NCI-H146 treated with DMSO at 0.1 percent for 48 hours (cell line): Measurements from ENCODE around the gene CIZ1.
"Not testable (repeated sequence)": the region's sequence is repeated elsewhere in the genome, so short reads cannot be mapped to it uniquely, and the experiment has no call there.

Experiments used
- DNase-seq: peaks from one replicate; lab custom pipeline; 2025; ENCODE audit not compliant: unreplicated experiment; lab: John Stamatoyannopoulos, UW

The CIZ1 gene

DNA sequence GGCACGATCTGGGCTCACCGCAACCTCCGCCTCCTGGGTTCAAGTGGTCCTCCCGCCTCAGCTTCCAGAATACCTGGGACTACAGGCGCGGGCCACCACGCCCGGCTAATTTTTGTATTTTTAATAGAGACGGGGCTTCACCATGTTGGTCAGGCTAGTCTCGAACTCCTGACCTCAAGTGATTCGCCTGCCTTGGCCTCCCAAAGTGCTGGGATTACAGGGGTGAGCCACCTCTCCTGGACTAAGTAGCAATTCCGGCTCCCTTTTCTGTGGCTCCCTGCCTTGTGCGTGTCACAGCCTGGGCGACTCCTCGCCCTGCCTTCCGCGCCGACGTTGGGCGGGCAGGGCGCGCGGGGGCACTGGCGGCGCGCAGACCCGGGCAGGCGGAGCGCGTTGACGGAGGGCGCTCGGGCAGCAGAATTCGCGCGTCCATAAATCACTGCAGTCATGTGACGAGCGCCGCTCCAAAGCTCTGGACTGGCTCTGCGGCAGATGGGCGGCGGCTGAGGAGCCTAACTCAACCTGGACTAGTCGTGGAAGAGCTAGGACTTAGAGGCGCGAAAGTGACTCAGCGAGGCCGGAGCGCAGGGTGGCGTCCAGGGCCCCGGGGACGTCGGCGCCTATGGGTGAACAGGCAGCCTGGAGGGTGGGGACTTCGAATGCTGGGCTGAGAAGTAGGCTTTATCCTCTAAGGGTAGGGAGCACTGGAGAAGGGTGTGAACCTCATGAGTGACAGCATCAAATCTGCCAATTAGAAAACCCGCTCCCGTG, 1.4 kb upstream of the CIZ1 start:
- DNase-seq, result peak; percentile 61

- no peak for DNase-seq
Measured at GRCh38 chr9:128190516-128191405, 611 bp downstream of the CIZ1 start.

DNA sequence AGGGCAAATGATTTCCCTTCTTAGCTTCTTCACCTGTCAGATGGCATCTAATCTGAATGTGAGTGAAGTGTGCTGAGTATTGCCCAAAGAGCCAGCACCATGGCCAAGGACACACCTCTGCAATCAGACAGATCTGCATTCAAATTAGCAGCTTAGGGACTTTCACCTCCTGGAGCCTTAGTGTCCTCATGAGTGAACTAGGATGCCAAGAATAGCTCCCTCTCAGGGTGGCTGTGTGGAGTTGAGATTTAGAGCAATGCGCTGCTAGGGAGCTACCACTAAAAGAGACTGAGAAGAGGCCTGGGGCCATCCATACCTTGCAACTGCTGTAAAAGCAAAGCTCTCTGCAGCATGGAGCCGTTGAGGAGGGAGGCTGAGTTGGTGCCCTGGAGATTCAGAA, 1.4 kb downstream of the CIZ1 start:
- no peak for DNase-seq

GRCh38 chr9:128188209-128188608, 3.2 kb downstream of the CIZ1 start:
- no peak for DNase-seq

GRCh38 chr9:128187361-128187760, 4.0 kb downstream of the CIZ1 start:
- no peak for DNase-seq

GRCh38 chr9:128185979-128186965, 5.1 kb downstream of the CIZ1 start:
- no peak for DNase-seq

- no peak for DNase-seq
Measured at GRCh38 chr9:128182893-128183588, 8.3 kb downstream of the CIZ1 start.

- DNase-seq, result not testable (repeated sequence)
Measured at GRCh38 chr9:128181480-128181879, 9.9 kb downstream of the CIZ1 start.

- no peak for DNase-seq
Measured at GRCh38 chr9:128180447-128180846, 10.9 kb downstream of the CIZ1 start.

DNA sequence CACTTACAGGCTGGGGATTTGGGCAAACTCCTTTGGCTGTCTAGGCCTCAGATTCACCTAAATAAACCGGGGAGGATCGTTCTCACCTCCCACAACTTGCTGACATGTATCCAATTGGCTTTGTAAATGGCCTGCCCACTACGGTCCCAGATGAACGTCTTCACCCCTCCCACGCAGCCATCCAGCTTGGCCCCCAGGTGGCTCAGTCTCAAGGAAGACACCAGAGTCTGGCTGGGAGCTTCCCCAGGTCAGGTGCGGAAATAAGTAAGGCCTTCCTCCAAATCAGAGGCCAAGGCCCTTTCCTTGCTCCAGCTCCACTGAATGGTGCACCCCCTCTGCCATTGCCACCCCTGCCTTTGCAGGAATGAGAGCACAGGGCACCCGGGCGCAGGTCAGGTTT, 11.4 kb downstream of the CIZ1 start:
- DNase-seq, result no peak

DNA sequence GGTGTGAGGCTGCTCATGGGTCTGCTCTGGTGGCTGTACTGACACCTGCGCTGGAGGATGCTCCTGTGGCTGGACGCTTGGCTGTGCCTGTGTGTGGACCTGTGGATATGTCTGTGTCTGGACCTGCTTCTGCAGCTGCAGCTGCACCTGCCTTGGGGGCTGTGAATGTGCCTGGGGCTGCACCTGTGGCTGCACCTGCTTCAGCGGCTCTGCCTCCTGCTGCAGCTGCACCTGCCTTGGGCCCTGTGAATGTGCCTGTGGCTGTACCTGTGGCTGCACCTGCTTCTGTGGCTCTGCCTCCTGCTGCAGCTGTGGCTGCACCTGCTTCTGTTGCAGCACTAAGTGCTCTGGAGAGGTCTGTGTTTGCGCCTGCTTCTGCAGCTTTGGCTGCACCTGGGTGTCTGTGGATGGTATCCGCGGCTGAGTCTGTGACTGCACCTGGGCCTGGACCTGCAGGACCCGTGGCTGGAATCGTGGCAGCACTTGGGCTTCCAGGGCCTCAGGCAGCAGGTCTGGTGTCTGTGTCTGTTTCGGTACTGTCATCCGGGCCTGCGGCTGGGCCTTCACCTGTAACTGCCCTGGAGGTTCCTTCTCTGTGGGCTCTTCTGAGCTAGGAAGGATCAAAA, 12.5 kb downstream of the CIZ1 start:
- no peak for DNase-seq

DNA sequence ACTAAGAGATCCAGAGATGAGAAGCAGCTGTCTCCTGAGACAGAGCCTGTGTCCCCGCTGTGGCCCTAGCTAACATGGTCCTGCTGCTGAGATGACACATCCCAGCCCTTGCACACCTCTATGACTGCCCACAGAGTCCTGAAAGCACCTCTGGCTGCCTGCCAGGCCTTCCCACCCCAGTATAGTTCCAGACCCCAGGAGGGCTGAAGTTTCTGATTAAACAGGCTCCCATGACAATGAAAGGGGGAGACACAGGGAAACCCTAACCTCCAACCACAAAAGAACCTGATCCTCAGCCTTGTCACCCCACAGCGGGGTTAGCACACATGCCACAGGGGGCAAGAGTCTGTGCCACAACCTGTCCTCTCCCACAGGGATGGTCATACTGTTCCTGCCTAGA, 15.6 kb downstream of the CIZ1 start:
- DNase-seq, result peak; percentile 35

DNA sequence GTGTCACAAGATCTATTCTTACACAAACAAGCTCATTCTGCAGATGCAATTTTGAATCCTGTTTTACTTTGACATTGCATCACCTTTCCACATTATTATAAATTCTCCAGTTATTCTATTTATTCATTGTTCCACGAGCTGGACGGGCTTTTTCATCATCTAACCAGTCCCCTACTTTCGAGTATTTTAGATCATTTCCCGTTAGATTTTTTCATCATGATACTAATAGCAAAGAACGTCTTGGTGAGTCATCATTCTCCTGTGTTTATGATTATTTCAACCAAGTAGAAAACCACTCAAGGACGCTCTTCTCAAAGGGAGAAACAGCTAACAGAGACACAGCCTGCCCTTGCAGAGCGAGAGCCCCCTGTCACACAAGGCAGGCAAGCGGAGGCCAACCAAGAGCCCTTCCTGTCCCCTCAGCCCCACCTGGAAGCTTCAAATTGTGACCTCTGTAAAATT, 16.2 kb downstream of the CIZ1 start:
- no peak for DNase-seq

GRCh38 chr9:128174062-128174461, 17.3 kb downstream of the CIZ1 start:
- no peak for DNase-seq

DNA sequence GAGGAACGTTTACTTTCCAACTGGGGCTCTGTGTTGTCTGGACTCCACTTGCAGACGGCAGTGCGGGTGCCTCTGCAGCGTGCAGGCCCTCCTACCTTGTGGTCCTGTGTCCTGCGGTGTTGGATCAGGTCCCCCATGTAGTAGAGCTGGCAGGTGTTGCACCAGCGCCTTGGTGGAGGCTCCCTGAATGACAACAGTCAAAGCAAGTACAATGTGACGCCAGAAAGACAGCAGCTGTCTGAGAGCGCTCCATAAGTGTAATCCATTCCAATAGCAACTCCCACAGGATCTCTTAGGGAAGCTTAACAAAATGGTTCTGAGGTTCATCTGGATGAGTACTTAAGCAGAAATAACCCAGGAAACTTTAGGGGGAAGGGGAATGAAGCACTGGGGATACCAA, 21.4 kb downstream of the CIZ1 start:
- no peak for DNase-seq

GRCh38 chr9:128169492-128169891, 21.9 kb downstream of the CIZ1 start:
- DNase-seq, result no peak

DNA sequence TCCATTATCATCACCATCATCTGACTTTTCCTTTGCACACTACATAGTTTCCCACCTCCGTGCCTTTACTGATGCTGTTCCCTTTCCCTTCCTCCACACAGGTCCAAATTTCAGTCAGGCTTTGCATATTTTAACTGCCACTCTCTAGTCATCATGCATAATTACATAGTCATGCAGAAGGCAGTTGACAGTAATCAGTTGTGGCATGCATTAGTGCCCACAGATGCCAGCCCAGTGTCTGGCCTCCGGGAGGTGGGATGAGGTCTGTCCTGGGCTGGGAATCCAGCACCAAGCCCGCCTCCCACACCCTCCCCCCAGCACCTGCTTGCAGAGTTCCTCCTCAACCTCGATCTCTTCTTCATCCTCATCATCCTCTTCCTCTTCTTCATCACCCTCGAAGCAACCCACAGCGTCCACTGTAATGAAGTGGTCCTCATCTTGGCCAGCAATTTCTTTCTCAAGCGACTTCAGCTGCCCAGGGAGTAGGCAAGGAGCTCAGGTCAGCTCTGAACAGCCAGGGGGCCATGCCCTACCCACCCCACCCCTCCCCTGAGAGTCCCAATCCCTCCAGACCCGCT, 22.6 kb downstream of the CIZ1 start:
- DNase-seq, result no peak

DNA sequence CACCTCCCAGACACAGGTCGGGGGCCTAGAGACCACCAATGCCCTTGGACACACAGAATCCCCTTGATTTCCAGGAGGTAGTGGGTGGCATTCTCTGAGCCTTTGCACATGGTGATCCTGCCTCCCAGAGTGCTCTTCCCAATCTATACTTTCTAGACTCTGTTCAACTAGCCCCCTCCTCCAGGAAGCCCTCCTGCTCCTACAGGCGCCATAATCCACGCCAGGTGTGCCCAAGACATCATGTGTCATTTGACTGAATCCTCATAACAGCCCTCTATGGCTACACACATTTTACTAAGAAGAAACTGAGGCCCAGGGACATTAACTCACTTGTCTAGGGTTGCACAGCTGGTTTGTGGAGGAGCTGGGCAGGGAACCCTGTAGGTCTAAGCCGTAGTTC, 24.2 kb downstream of the CIZ1 start:
- DNase-seq, result no peak

GRCh38 chr9:128166169-128166568, 25.2 kb downstream of the CIZ1 start:
- DNase-seq, result no peak
